WTC11 (cell line): ENCODE results near the gene OTOG. TPM values are rescaled to one million over a fixed set of nuclear protein-coding genes. Genes with fewer than 3 reads are reported as not detected.

ENCODE experiments used
- ATAC-seq: fragments of 200-7000 bp; cut with Tn5 transposase; 2 replicates; pipeline ENCODE4 v1.10.0; 2021; ENCODE audit warnings: mild to moderate bottlenecking, moderate library complexity
- CTCF ChIA-PET: fragments of 300-600 bp; sonication (Branson Sonifier 250); formaldehyde crosslinking; loops from one replicate; lab custom pipeline; 2021; ENCODE audit warnings: antibody characterized with exemption; lab: Charles Lee
- POLR2A ChIA-PET: fragments of 350-600 bp; sonication (Branson Sonifier 250); formaldehyde crosslinking; loops from one replicate; lab custom pipeline; 2021; ENCODE audit warnings: antibody characterized with exemption; lab: Charles Lee
- DNase-seq: peaks from one replicate; pipeline ENCODE4 v3.0.0; 2021; ENCODE audit warnings: low spot score
- H3K27ac Mint-ChIP-seq: 2 replicates; pipeline ENCODE4 v1.8.0; 2021; ENCODE audit warnings: mixed read lengths
- H3K27me3 Mint-ChIP-seq: 2 replicates; pipeline ENCODE4 v1.8.0; 2021; ENCODE audit warnings: low read depth, mild to moderate bottlenecking, moderate library complexity, mixed read lengths
- H3K36me3 Mint-ChIP-seq: 2 replicates; pipeline ENCODE4 v1.8.0; 2021; ENCODE audit warnings: mixed read lengths
- H3K4me1 Mint-ChIP-seq: 2 replicates; pipeline ENCODE4 v1.8.0; 2022; ENCODE audit warnings: mixed read lengths
- H3K4me3 Mint-ChIP-seq: 2 replicates; pipeline ENCODE4 v1.8.0; 2021; ENCODE audit warnings: mild to moderate bottlenecking, moderate library complexity, mixed read lengths
- H3K9me3 Mint-ChIP-seq: 2 replicates; pipeline ENCODE4 v1.8.0; 2021; ENCODE audit warnings: mixed read lengths
- ESRRA ChIP-seq: sonication (generic); formaldehyde crosslinking; IDR thresholded peaks from 2 replicates; pipeline ENCODE4 v1.8.1; 2022; ENCODE audit warnings: mild to moderate bottlenecking, missing genetic modification reagents, borderline replicate concordance
- FOXK1 ChIP-seq: sonication (generic); formaldehyde crosslinking; IDR thresholded peaks from 2 replicates; pipeline ENCODE4 v1.8.0; 2022; ENCODE audit warnings: mild to moderate bottlenecking, moderate library complexity, missing genetic modification reagents
- KAT7 ChIP-seq: sonication (generic); formaldehyde crosslinking; IDR thresholded peaks from 2 replicates; pipeline ENCODE4 v1.8.1; 2023; ENCODE audit warnings: missing genetic modification reagents, mild to moderate bottlenecking, borderline replicate concordance
- NFE2L1 ChIP-seq: sonication (generic); formaldehyde crosslinking; IDR thresholded peaks from 2 replicates; pipeline ENCODE4 v1.8.1; 2023; ENCODE audit warnings: missing genetic modification reagents
- OVOL2 ChIP-seq: fragments of 250-450 bp; sonication (Bioruptor Pico); IDR thresholded peaks from 2 replicates; pipeline ENCODE4 v1.9.0; 2021; ENCODE audit warnings: mild to moderate bottlenecking, borderline replicate concordance
- TP53 ChIP-seq: sonication (generic); formaldehyde crosslinking; IDR thresholded peaks from 2 replicates; pipeline ENCODE4 v1.8.1; 2023; ENCODE audit warnings: mild to moderate bottlenecking, missing genetic modification reagents
- ZNF396 ChIP-seq: fragments of 250-450 bp; sonication (Bioruptor Pico); IDR thresholded peaks from 2 replicates; pipeline ENCODE4 v1.8.0; 2021; ENCODE audit warnings: mild to moderate bottlenecking, moderate library complexity, borderline replicate concordance
- ZNF423 ChIP-seq: fragments of 250-450 bp; sonication (Bioruptor Pico); IDR thresholded peaks from 2 replicates; pipeline ENCODE4 v2.1.2; 2022; ENCODE audit warnings: mild to moderate bottlenecking, moderate library complexity
- total RNA-seq: library from RNA; stranded (reverse); gene quantifications from 3 replicates; pipeline ENCODE4 v1.2.3, GENCODE V29; 2021
- TF ChIP-seq, protein P1 (sequence below): sonication (generic); formaldehyde crosslinking; IDR thresholded peaks from 2 replicates; pipeline ENCODE4 v1.8.1; 2023; ENCODE audit warnings: mild to moderate bottlenecking, missing genetic modification reagents, moderate library complexity
- TF ChIP-seq, protein P2 (sequence below): sonication (generic); formaldehyde crosslinking; IDR thresholded peaks from 2 replicates; pipeline ENCODE4 v1.8.0; 2022; ENCODE audit warnings: missing genetic modification reagents
- TF ChIP-seq, protein P3 (sequence below): fragments of 250-450 bp; sonication (Bioruptor Pico); IDR thresholded peaks from 2 replicates; pipeline ENCODE4 v1.9.0; 2021; ENCODE audit warnings: mild to moderate bottlenecking
- TF ChIP-seq, protein P4 (sequence below): fragments of 250-450 bp; sonication (Bioruptor Pico); conservative IDR thresholded peaks from 2 replicates; pipeline ENCODE4 v1.9.0; 2021; ENCODE audit warnings: mild to moderate bottlenecking
- TF ChIP-seq, protein P5 (sequence below): sonication (generic); formaldehyde crosslinking; IDR thresholded peaks from 2 replicates; pipeline ENCODE4 v1.8.0; 2022; ENCODE audit warnings: mild to moderate bottlenecking, missing genetic modification reagents
- TF ChIP-seq, protein P6 (sequence below): sonication (generic); formaldehyde crosslinking; IDR thresholded peaks from 2 replicates; pipeline ENCODE4 v1.8.1; 2022; ENCODE audit warnings: low read depth, mild to moderate bottlenecking, moderate library complexity, missing genetic modification reagents, borderline replicate concordance
- TF ChIP-seq, protein P7 (sequence below): sonication (generic); formaldehyde crosslinking; IDR thresholded peaks from 2 replicates; pipeline ENCODE4 v1.8.1; 2023; ENCODE audit warnings: mild to moderate bottlenecking, missing genetic modification reagents, borderline replicate concordance
- TF ChIP-seq, protein P8 (sequence below): sonication (generic); formaldehyde crosslinking; IDR thresholded peaks from 2 replicates; pipeline ENCODE4 v1.8.0; 2022; ENCODE audit warnings: mild to moderate bottlenecking, missing genetic modification reagents
- TF ChIP-seq, protein P9 (sequence below): sonication (generic); formaldehyde crosslinking; IDR thresholded peaks from 2 replicates; pipeline ENCODE4 v1.8.1; 2022; ENCODE audit warnings: mild to moderate bottlenecking, moderate library complexity, missing genetic modification reagents

Gene OTOG
- total RNA-seq, 1 experiment from 2014 or later, result 1.4 TPM

DNA sequence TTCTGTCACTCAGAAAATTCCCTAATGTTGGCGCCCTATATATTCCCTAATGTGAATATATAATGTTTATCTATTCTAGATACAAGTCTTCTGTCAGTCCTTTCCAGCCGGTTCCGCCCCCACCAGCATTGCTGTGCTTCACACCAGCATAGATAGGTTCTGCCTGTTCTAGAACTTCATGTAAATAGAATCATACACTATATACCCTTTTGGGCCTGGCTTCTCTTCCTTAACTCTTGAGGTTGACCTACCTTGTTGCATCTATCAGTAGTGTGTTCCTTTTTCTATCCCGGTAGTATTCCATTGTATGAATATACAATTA lies 34.6 kb downstream of the OTOG start (continued):
- TF ChIP-seq, protein P1, sequence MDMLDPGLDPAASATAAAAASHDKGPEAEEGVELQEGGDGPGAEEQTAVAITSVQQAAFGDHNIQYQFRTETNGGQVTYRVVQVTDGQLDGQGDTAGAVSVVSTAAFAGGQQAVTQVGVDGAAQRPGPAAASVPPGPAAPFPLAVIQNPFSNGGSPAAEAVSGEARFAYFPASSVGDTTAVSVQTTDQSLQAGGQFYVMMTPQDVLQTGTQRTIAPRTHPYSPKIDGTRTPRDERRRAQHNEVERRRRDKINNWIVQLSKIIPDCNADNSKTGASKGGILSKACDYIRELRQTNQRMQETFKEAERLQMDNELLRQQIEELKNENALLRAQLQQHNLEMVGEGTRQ (CRISPR knock-in tag), result no peak
- no peak for TF ChIP-seq ESRRA (CRISPR knock-in tag)
- TF ChIP-seq ZNF396 (CRISPR knock-in tag), result no peak
- no peak for TF ChIP-seq FOXK1 (CRISPR knock-in tag)
- TF ChIP-seq ZNF423 (CRISPR knock-in tag), result no peak

DNA sequence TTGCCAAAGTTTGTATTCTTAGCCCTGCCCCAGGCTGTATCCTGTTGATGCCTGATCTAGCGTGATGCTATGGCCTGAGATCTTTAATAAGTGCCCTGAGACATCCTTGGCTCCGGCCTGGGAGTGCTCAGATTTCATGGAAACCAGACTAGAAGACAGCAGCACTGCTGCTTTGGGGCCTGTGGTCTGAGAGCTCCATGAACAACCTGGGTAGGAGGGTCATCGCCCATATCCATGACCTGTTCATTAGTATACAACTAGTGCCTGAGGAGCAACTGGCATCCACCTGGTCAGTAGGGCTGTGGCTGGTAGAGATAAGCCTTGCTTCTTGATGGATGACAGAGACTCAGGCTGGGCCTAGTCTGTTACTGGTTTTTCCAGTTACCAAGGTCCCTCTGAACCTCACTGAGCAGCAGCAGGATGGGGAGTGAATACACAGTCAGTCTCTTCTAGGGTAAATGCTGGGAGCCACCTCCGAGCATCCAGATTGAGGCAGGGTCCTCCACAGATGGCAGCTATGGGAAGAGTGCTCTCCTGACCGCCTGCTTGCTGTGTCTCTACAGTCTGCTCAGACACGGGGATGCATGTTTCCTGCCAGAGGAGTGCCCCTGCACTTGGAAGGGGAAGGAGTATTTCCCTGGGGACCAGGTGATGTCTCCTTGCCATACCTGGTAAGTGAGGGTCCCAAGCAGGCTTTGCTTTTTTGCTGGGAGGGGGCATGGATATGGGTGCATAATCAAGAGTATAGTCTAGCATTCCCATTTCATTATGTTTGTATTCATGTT lies 39.0 kb downstream of the OTOG start:
- no peak overlapping the region for H3K4me3 Mint-ChIP-seq
- no peak for TF ChIP-seq OVOL2 (CRISPR knock-in tag)
- TF ChIP-seq, protein P2, sequence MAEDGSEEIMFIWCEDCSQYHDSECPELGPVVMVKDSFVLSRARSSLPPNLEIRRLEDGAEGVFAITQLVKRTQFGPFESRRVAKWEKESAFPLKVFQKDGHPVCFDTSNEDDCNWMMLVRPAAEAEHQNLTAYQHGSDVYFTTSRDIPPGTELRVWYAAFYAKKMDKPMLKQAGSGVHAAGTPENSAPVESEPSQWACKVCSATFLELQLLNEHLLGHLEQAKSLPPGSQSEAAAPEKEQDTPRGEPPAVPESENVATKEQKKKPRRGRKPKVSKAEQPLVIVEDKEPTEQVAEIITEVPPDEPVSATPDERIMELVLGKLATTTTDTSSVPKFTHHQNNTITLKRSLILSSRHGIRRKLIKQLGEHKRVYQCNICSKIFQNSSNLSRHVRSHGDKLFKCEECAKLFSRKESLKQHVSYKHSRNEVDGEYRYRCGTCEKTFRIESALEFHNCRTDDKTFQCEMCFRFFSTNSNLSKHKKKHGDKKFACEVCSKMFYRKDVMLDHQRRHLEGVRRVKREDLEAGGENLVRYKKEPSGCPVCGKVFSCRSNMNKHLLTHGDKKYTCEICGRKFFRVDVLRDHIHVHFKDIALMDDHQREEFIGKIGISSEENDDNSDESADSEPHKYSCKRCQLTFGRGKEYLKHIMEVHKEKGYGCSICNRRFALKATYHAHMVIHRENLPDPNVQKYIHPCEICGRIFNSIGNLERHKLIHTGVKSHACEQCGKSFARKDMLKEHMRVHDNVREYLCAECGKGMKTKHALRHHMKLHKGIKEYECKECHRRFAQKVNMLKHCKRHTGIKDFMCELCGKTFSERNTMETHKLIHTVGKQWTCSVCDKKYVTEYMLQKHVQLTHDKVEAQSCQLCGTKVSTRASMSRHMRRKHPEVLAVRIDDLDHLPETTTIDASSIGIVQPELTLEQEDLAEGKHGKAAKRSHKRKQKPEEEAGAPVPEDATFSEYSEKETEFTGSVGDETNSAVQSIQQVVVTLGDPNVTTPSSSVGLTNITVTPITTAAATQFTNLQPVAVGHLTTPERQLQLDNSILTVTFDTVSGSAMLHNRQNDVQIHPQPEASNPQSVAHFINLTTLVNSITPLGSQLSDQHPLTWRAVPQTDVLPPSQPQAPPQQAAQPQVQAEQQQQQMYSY (CRISPR knock-in tag), result no peak
- TF ChIP-seq, protein P3, sequence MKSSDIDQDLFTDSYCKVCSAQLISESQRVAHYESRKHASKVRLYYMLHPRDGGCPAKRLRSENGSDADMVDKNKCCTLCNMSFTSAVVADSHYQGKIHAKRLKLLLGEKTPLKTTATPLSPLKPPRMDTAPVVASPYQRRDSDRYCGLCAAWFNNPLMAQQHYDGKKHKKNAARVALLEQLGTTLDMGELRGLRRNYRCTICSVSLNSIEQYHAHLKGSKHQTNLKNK (CRISPR knock-in tag), result no peak
- TF ChIP-seq, protein P4, sequence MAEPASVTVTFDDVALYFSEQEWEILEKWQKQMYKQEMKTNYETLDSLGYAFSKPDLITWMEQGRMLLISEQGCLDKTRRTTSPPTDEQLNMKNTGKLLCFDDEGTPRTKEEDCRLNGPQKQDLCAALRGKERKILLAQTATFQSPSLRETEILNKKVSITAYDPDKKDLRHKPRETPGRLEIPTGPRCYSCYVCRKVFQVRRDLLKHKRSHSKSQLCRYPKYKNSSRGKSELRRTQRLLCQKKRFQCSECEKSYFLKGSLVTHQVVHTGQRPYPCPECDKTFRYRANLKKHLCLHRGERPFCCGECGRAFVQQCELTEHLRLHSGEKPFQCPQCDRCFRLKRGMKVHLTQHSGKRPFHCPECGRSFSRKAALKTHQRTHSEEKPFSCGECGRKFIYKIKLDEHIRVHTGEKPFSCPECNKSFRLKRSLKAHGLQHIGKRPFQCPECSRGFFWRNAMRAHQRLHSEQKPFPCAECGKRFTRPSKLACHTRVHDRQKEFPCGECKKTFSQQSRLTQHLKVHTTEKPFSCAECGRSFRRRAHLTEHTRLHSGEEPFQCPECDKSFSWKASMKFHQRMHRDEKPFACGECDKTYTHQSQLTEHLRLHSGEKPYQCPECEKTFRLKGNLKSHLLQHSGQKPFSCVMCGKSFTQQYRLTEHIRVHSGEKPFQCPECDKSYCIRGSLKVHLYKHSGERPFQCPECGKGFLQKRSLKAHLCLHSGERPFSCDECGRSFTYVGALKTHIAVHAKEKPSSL (CRISPR knock-in tag), result no peak
- TF ChIP-seq, protein P5, sequence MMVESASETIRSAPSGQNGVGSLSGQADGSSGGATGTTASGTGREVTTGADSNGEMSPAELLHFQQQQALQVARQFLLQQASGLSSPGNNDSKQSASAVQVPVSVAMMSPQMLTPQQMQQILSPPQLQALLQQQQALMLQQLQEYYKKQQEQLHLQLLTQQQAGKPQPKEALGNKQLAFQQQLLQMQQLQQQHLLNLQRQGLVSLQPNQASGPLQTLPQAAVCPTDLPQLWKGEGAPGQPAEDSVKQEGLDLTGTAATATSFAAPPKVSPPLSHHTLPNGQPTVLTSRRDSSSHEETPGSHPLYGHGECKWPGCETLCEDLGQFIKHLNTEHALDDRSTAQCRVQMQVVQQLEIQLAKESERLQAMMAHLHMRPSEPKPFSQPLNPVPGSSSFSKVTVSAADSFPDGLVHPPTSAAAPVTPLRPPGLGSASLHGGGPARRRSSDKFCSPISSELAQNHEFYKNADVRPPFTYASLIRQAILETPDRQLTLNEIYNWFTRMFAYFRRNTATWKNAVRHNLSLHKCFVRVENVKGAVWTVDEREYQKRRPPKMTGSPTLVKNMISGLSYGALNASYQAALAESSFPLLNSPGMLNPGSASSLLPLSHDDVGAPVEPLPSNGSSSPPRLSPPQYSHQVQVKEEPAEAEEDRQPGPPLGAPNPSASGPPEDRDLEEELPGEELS (CRISPR knock-in tag), result no peak
- TF ChIP-seq, protein P6, sequence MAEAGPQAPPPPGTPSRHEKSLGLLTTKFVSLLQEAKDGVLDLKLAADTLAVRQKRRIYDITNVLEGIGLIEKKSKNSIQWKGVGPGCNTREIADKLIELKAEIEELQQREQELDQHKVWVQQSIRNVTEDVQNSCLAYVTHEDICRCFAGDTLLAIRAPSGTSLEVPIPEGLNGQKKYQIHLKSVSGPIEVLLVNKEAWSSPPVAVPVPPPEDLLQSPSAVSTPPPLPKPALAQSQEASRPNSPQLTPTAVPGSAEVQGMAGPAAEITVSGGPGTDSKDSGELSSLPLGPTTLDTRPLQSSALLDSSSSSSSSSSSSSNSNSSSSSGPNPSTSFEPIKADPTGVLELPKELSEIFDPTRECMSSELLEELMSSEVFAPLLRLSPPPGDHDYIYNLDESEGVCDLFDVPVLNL (CRISPR knock-in tag), result no peak
- TF ChIP-seq, protein P7, sequence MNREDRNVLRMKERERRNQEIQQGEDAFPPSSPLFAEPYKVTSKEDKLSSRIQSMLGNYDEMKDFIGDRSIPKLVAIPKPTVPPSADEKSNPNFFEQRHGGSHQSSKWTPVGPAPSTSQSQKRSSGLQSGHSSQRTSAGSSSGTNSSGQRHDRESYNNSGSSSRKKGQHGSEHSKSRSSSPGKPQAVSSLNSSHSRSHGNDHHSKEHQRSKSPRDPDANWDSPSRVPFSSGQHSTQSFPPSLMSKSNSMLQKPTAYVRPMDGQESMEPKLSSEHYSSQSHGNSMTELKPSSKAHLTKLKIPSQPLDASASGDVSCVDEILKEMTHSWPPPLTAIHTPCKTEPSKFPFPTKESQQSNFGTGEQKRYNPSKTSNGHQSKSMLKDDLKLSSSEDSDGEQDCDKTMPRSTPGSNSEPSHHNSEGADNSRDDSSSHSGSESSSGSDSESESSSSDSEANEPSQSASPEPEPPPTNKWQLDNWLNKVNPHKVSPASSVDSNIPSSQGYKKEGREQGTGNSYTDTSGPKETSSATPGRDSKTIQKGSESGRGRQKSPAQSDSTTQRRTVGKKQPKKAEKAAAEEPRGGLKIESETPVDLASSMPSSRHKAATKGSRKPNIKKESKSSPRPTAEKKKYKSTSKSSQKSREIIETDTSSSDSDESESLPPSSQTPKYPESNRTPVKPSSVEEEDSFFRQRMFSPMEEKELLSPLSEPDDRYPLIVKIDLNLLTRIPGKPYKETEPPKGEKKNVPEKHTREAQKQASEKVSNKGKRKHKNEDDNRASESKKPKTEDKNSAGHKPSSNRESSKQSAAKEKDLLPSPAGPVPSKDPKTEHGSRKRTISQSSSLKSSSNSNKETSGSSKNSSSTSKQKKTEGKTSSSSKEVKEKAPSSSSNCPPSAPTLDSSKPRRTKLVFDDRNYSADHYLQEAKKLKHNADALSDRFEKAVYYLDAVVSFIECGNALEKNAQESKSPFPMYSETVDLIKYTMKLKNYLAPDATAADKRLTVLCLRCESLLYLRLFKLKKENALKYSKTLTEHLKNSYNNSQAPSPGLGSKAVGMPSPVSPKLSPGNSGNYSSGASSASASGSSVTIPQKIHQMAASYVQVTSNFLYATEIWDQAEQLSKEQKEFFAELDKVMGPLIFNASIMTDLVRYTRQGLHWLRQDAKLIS (CRISPR knock-in tag), result no peak
- no peak for TF ChIP-seq ZNF396 (CRISPR knock-in tag)
- no peak for TF ChIP-seq KAT7 (CRISPR knock-in tag)
- no peak for TF ChIP-seq TP53 (CRISPR knock-in tag)
- TF ChIP-seq, protein P8, sequence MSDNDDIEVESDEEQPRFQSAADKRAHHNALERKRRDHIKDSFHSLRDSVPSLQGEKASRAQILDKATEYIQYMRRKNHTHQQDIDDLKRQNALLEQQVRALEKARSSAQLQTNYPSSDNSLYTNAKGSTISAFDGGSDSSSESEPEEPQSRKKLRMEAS (CRISPR knock-in tag), result no peak
- no peak for TF ChIP-seq NFE2L1 (CRISPR knock-in tag)
- TF ChIP-seq, protein P9, sequence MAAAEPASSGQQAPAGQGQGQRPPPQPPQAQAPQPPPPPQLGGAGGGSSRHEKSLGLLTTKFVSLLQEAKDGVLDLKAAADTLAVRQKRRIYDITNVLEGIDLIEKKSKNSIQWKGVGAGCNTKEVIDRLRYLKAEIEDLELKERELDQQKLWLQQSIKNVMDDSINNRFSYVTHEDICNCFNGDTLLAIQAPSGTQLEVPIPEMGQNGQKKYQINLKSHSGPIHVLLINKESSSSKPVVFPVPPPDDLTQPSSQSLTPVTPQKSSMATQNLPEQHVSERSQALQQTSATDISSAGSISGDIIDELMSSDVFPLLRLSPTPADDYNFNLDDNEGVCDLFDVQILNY, result no peak

More for the DNA sequence above, 39.0 kb downstream of the OTOG start:
- ATAC-seq, result no peak; the same call in 1 of the 2 replicates
- no peaks in the 10 kb centered on the region for H3K27me3 Mint-ChIP-seq
- H3K9me3 Mint-ChIP-seq, result no peaks in the 10 kb centered on the region; the same call in 1 of the 2 replicates
- DNase-seq, result peak; percentile 3
- POLR2A ChIA-PET, result no interaction called here
- H3K27ac Mint-ChIP-seq, result no peak overlapping the region
- no peaks in the 10 kb centered on the region for H3K36me3 Mint-ChIP-seq
- CTCF ChIA-PET, result interaction anchor here (3.1 kb wide), 1 partner anchor 145 kb away, joined by 12 read pairs; no protein-coding TSS in a partner anchor
- H3K4me1 Mint-ChIP-seq, result no peaks in the 10 kb centered on the region
